ENCODE data around the gene CHORDC1.
"Not testable (repeated sequence)": the region's sequence is repeated elsewhere in the genome, so short reads cannot be mapped to it uniquely, and the experiment has no call there.

The CHORDC1 gene

DNA sequence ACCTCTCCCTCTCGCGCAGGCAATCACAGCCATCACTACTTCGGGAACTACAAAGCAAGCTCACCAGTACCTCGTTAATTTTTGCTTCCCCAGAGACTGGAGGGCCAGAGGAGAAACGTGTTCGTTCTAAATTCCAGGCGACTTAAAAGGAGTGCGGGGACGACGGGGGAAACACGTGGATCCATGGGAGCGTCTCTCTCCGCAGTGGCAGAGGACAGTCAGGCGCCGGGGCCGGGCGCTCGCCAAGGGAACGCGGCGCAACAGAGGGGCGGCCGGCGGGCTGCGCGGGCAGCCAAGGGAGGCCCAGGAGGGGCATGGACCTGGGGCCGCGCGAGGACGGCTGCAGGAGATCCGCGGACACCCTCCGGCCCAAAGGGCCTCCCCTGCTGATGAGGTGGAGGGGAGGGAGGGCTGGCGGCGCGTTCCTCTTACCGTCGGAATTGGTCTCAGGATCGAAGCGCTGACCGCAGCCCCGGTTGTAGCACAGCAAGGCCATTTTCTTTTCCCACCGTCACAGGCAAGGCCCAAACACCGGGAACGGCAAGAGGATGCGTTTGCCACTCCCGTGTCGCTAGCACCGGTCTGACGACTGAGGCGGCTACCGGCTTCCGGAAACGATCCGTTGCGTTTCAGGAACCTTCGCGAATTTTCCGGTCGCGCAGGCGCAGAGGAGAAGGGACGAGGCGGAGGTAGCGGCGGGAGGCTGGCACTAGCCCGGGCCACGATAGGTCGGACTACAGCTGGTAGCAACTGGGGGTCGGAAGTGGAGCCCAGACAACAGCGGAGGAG lies at the start of gene CHORDC1:
CHORDC1 (minus strand) TSS at position 591 of the 789 bp plus-strand sequence; CDS start at position 496, 95 bp downstream.
- DNase-seq: peak; percentile 94

DNA sequence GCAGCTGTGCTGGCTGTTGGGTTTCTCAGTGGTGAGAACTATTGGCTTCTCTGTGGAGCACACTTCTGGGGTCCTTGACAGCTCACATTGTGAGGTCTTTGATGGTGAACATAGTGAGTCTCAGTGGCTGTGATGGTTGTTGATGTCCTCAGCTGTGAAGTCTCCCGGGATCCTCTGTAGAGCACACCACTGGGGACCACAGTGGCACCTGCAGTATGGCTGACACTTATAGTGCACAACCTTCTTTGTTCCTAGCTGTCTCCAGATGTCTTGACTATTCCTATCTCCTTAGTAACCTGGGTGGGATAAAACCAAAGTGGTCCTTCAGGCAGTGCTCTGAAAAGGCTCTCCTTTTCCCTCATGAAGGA lies 34.3 kb upstream of the CHORDC1 start:
- no peak for DNase-seq

DNA sequence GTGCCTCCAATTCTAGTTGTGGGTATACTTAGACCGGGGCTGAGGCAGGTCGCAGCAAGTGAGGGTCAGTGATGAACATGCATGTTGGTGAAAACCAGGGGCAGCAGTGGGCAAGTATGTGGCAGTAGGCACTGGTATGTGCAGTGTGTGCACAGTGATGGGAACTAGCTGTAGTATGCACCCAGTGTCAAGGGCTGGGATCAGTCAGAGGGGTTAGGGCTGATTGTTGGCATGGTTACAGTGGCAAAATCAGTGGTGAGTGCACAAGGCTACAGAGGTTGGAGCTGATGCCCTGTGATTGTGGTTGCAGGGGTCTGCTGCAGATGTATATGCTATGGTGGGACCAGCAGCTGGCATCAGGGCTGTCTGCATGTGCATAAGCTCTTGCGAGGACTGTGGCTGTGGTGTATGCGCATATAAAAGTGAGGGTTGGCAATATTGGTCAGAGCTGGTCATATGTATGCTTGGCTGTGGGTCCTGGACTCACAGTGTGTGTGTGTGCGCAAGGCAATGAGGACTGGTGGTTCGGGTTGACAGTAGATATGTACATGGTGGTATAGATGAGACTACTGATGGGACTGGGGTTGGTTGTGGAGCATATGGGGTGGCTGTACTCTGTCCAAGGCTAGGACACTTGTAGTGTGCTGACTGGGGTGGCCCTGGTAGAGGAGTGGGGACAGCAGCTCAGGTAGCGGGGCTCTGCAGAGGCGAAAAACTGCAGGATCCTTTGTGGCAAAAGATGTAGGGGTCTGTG lies 33.7 kb upstream of the CHORDC1 start:
- DNase-seq: no peak

DNA sequence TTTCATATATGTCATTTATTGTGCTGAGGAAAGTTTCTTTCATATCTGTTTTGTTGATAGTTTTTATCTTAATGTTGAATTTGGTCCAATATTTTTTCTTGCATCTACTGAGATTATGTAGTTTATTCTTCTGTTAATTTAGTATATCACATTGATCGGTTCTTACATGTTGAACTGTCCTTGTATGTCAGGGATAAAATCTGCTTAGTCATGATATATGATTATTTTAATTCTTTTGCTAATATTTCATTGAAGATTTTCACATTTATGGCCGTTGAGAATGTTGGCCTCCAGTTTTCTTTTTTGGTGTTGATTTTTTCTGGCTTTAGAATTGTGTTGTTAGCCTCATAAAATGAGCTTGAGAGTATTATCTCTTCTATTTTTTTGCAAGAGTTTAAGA lies 31.2 kb upstream of the CHORDC1 start:
- DNase-seq: no peak

DNA sequence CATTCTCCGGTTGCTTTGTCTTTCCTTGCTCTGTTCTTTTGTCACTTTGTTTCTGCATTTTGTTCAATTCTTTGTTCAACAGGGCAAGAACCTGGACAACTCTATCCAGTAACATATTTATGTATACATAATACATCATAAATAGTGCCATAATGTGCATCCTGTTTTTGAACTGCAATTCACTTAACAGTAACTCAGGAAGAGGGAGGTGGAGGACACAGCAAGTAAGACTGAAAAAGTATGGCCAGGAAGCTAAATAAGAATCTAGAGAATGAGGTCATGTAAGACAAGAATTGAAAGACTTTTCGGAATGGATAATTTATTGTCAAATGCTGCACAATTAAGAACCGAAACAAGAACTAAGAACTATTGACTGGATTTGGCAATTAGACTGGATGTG lies 29.2 kb upstream of the CHORDC1 start:
- DNase-seq: no peak

DNA sequence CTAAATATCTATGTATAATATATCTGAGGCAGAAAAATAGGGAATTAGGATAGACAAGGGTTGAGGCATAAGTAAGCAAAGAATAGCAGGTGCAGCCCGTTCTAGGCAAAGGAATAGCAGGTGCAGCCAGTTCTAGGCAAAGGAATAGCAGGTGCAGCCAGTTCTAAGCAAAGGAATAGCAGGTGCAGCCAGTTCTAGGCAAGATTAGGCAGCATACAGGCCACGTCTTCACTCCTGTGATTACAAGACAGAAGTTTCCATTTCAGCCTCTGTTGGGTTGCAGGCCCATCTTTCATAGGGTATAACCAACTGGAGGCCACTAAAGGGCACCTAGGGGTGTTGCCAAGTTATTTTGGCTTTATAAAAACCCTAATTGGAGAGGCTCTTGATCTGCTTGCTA lies 28.8 kb upstream of the CHORDC1 start:
- no peak for DNase-seq

DNA sequence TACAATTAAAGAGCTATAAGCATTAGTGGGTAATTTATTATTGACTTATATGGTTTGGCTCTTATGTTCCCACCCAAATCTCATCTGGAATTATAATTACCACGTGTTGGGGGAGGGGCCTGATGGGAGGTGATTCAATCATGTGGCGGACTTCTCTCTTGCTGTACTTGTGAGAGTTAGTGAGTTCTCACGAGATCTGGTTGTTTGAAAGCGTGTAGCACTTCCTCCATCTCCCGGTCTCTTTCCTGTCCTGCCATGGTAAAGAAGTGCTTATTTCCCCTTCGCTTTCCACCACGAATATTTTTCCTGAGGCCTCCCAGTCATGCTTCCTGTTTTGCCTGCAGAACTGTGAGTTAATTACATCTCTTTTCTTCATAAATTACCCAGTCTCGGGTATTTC lies 28.1 kb upstream of the CHORDC1 start:
- DNase-seq: no peak

DNA sequence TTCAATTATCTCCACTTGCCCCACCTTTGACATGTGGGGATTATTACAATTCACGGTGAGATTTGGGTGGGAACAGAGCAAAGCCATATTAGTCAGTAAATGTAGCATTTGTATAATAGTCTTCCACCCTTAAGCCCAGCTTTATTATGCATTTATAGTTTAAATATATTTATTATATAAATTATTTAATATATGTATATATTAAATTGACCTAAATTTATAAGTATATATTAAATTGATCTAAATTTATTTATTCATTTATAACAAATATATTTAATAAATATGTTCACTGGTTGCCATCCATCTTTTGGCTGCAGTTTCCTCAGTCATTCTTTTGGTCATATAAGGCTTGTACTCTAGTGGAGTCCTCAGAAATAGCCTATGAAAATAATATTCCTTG lies 23.6 kb upstream of the CHORDC1 start:
- DNase-seq: no peak

DNA sequence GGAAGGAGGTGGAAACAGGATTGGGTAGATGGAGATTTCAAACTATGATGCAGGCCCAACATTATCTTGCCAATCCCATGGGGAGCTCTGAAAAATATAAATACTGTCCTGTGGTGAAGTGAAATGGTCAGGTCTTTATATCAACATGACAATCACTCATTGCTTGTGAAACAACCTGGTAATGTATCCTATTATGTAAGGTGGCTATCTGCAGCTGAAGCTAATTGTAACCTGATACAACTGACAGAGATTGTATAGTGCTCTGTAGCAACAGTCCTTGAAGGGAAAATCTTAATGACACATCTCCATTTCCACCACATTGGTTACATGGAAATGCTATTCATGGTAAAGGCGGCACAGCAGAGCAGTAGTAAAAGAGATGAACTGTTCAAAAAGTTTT lies 20.7 kb upstream of the CHORDC1 start:
- no peak for DNase-seq

DNA sequence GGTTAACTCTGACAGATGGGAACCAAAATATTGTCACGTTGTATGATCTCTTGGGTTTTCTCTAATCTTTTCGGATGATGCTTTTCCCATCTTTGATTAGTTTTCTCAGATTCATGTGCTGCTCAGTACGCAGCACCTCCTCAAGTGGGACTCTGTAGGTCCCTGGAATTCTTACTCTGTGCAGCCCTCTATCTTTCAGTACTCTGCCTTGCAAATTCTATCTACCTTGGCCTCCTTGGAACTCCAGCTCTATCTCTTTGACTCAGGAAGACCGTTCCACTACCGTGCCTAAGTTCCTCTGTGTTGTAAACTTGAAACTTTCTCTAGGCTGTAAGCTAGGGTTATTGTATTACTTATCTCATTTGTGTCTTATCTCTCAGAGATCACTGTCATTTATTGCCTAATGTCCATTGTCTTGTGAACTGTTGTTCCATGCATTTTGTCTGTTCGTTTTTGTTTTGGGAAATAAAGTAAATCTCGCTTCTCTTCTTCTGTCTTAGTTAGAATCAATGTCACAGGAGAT lies 20.1 kb upstream of the CHORDC1 start:
- no peak for DNase-seq

DNA sequence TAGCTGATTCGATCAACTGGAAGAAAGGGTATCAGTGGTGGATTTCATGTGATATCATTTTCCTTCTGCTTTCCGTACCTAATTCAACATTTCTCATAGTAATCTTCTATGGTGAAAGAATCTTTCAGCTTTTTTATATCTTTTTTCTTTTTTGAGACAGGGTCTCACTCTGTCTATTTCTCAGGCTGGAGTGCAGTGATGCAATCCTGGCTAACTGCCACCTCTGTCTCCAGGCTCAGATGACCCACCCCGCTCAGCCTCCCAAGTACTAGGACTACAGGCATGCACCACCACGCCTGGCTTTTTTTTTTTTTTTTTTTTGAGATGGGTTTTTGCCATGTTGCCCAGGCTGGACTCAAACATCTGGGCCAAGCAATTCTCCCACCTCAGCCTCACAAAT lies 18.6 kb upstream of the CHORDC1 start:
- no peak for DNase-seq

DNA sequence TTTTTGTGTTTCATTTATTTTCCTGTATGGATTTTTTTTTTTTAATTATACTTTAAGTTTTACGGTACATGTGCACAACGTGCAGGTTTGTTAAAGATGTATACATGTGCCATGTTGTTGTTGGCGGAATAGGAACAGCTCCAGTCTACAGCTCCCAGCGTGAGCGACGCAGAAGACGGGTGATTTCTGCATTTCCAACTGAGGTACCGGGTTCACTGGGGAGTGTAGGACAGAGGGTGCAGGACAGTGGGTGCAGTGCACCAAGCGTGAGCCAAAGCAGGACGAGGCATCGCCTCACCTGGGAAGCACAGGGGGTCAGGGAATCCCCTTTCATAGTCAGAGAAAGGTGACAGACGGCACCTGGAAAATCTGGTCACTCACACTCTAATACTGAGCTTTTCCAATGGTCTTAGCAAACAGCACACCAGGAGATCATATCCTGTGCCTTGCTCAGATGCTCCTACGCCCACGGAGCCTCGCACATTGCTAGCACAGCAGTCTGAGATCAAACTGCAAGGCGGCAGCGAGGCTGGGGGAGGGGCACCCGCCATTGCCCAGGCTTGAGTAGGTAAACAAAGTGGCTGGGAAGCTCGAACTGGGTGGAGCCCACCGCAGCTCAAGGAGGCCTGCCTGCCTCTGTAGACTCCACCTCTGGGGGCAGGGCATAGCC lies 17.3 kb upstream of the CHORDC1 start:
- DNase-seq: not testable (repeated sequence)

DNA sequence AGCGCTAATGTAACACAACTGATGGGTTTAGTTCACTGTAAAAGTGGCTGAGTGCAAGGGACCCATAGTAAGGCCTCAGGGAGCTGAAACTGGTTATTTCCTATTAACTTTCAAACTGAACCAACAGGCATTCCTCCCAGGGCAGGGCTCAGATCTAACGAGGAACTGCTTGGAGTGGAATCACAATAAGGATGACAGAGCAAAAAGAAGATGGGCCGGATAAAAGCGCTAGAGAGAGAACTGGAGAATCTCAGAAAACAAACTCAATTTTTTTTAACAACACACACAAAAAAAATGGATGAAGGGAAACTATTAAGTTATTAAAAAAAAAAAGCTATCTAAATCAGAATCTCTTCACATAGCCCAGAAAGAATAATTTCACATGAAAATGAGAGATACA lies 14.2 kb upstream of the CHORDC1 start:
- no peak for DNase-seq

DNA sequence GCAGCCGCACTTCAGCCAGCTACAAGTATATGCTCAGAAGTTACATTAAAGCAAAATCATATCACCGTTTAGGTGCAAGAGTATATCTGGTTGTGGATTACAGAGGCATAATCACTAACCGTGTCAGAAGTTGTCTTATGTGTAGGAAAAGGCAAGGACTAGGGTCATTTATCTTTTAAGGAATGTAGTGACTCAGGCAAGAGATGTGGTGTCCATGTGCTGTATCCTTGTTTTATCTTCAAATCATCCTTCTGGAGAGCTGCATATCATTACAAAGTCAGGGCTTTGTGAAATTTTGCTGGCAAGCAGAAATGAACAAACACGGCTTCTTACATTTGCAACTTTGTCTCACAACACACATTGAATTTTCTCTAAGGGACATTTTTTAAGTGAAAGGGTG lies 12.7 kb upstream of the CHORDC1 start:
- DNase-seq: no peak

DNA sequence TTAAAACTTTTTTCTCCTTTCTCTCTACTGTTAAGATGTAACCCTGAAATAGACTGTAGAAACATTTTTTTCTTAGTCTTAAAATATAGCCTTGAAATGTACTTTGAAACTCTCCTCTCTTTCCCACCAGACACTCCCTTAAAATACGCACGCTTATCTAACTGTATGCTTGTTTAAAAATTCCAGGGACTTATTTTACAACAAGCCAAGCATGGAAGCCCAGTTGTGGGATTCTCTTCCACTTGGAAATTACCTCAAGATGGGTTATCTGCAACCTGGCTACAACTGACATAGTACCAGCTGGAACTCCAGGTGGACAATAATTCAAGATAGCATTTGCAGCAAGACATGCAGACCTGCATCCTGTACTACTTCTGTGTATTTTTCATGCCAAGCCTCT lies 12.1 kb upstream of the CHORDC1 start:
- no peak for DNase-seq

DNA sequence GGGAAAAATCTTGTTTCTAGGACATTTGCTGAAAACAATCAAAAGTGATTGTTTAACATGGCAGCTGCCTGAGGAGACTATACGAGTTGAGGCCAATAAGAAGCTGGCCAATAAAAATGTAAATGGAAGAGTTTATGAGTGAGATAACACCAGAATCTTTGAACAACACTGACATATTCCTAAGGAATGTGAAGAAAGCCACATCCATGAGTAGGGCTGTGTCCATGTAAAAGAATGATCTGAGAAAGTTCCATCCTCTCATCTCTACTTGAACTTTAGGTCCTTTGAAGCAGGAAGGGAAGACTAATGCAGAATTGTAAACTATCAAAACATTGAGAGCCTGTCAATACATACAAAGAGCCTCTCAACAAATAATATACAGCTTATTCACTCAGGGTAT lies 6.9 kb upstream of the CHORDC1 start:
- no peak for DNase-seq

DNA sequence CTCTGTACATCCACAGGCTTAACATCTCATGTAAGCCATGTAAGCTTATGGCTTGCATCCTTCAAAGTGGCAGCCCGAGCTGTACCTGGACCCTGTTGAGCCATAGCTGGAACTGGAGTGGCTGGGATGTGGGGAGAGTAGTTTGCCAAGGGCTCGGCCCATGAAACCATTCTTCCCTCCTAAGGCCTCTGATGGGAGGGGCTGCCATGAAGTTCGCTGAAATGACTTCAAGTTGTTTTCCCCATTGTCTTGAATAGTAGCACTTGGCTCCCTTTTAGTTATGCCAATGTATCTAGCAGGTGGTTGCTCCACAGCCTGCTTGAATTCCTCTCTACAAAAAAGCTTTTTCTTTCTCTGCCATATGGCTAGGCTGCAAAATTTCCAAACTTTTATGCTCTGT lies 5.2 kb upstream of the CHORDC1 start:
- no peak for DNase-seq

DNA sequence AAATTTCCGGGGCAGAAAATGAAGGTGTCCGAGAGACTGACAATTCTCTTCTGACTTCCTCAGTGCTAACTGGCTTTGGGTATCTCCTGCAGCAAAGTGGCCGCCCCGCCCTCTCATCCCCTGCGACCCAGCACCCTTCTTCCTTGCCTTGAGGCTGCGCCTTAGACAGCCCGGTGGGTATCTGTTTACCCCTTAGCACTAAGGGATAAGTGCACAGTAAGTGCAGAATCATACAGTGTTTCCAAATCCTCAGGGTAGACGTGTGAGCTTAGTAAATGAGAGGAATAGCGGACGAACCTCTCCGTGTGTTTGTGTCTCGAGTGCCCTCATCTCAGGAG lies 368 bp upstream of the CHORDC1 start:
- DNase-seq: no peak

DNA sequence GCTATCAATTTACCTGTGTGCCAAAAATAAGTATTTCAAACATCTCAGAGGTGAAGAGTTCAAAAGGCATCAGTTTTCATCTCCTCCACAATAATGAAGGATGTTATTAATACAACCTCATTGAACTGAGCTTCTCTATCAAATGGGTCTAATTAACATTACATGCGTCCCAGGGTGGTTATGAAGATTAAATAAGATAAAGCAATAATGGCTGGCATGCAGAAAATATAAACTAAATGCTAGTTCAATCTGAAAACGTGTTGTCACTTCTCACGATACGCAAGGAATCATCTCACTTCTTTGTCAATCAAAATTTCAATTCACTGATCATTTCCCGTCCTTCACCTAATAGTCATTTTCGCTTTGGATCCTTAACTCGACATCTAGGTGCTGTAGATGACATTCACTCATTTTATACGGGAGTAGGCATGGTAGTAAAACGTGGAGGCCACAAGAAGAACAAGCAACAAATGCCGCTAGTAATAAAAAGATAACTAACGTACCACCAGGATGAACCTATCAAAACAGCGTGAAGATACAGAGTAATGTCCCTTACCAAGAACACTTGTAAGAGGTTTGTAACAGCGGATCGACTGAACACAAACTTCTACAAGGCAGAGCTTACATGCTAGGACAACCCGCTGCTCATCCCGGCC lies 918 bp downstream of the CHORDC1 start:
- DNase-seq: no peak

DNA sequence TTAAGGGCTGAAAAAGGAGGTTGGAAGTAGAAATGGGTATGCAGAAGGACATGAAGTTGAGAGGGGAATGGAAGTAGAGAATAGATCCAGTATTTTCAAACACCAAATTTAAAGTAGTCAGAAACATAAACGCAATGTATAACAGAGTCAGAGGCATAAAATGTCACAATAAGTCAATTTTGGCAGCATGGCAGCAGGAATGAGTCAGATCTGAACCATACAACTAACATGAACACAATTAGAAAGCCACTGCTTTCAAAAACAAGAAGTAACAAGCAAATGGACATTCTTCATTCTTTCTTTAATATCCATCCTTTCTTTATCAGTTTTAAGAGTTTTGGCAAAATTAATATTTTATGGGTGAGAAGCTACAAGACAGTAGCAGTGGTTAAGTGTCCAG lies 2.5 kb downstream of the CHORDC1 start:
- no peak for DNase-seq

DNA sequence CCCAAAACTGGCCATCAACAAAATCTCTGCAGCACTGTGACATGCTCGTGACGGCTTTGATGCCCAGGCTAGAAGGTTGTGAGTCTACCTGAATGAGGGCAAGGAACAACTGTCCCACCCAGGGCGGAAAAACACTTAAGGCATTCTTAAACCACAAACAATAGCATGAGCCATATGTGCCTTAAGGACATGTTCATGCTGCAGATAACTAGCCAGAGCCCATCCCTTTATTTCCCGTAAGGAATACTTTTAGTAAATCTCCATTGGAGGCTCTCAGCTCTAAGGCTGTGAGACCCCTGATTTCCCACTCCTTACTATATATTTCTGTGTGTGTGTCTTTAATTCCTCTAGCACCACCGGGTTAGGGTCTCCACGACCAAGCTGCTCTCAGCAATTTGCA lies 3.4 kb downstream of the CHORDC1 start:
- DNase-seq: no peak

DNA sequence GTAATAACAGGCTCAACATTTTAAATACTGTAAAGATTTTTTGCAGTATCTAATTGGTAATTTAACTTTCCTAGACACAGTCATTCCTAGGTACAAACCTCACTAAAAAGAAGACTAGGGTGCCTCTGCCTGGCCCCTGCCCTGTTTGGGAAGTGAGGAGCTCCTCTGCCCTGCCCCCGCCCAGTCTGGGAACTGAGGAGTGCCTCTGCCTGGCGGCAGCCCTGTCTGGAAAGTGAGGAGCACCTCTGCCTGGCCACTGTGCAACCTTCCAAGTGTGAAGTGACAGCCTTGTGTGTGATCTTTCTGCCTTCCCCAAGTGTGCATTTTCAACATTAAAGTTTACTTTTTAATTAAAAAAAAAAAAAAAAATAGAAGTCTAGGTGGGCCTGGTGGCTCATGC lies 4.2 kb downstream of the CHORDC1 start:
- no peak for DNase-seq

DNA sequence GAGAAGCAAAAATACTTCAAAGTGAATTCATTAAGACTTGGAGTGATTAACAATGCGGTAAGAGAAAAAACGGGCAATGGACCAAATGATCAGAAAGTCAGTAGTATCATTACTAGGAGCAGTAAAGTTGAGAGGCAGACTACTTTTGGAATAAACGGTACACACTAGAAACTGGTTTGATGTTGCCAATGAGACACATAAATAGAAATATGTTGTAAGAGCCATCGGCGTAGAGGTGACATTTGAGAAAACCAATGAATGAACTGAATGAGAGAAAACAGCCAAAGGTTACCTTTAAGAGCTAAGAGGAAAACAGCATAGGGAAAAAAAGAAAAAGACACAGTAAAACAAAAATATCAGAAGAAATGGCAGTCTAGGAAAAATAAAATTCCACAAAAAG lies 6.2 kb downstream of the CHORDC1 start:
- no peak for DNase-seq
